H7 (cell line): Measurements from ENCODE around the gene KLK13. TPM values are rescaled to one million over a fixed set of nuclear protein-coding genes. Genes with fewer than 3 reads are reported as not detected.
A peak's percentile ranks its signal among the peaks of the same experiment; 100 is the strongest.

Experiments used
- DNase-seq: peaks from one replicate; pipeline ENCODE4 v3.0.0; 2012
- H3K27me3 ChIP-seq: 2 replicates; pipeline ENCODE4 v1.6.0; 2011; ENCODE audit warnings: mild to moderate bottlenecking, low read length; ENCODE audit not compliant: control insufficient read depth, insufficient read depth
- H3K36me3 ChIP-seq: replicated peaks from 2 replicates; pipeline ENCODE4 v1.5.1; 2011; ENCODE audit warnings: low read length; ENCODE audit not compliant: control insufficient read depth, insufficient read depth
- H3K4me3 ChIP-seq: 2 replicates; pipeline ENCODE4 v1.5.1; 2011; ENCODE audit warnings: low read depth, mild to moderate bottlenecking, control low read depth, low read length, moderate library complexity; ENCODE audit not compliant: insufficient read depth
- total RNA-seq: library from RNA; depleted of rRNA; stranded (reverse); fragments of >200 nt; shearing (Covaris generic); gene quantifications from 2 replicates; pipeline ENCODE4 v1.2.3, GENCODE V29; 2014

The KLK13 gene
- total RNA-seq, 1 experiment from 2014 or later = 2.0 TPM

DNA sequence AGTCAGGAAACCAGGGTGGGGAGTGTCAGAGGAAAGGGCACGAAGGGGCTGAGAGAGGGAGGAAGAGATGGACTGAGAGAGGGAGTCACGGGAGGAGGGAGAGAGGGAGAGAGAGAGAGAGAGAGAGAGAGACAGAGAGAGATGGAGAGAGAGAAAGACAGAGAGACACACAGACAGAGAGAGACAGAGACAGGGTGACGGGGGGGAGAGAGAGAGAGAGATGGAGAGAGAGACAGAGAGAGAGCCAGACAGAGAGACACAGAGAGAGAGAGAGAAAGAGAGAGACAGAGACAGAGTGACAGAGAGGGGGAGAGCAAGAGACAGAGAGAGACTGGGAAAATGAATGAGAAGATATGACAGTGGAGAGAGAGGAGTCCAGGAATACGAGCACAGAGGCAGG lies 18.3 kb upstream of the KLK13 start:
- Histone ChIP-seq H3K27me3 (no peaks in the 10 kb centered on the region; the same call in 1 of the 2 replicates), H3K36me3 (no peaks in the 10 kb centered on the region), H3K4me3 (no peak overlapping the region)
- DNase-seq = no peak

DNA sequence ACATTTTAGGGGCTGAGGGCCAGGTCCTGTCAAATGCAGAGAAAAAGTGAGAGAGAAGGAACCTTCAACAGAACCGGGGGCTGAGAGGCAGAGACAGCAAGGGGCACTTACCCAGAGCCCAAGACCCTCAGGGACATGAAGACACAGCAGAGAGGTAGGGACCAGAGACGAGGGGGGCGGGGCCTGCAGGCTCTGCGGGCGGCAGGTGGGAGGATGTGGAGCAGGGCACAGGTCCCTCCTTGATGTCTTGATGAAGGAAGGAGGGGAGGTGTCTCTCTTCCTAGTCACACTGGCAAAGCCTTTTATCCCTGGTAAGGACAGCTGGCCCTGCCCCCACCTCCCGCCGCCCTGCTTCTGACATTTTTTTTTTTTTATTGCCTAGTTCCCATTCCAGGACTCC lies 17.7 kb upstream of the KLK13 start, which contains the start of gene KLK14:
TSS of gene KLK14 (minus strand) at position 277 of the 400 bp plus-strand sequence. CDS start at position 4, 273 bp downstream.
- no peak within 1 kb of the TSS for H3K4me3 ChIP-seq
- DNase-seq = peak; percentile 75
- no peaks in the 10 kb centered on the region for H3K36me3 ChIP-seq
- H3K27me3 ChIP-seq = no peaks in the 10 kb centered on the region; the same call in 1 of the 2 replicates

DNA sequence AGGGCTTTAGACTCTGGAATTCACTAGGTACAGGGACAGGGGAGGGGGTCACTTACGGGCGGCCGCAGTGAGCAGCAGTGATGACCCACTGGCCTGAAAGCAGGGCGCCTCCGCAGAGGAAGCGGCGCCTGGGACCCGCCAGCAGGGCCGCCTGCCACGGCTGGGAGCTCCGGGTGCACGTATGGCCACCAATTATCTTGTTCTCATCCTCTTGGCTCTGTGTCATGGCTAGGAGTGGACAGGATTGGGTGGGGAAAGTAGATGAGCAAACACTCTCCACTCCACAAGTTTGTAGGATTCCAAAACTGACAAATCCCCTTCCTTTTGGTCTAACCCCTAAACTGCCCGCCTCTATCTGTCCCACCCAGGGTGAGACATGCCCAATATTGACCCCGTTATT lies 16.6 kb upstream of the KLK13 start:
- Histone ChIP-seq H3K36me3 (no peaks in the 10 kb centered on the region), H3K4me3 (no peak overlapping the region), H3K27me3 (no peaks in the 10 kb centered on the region; the same call in 1 of the 2 replicates)
- DNase-seq = no peak

- Histone ChIP-seq H3K27me3 (no peaks in the 10 kb centered on the region; the same call in 1 of the 2 replicates), H3K36me3 (no peaks in the 10 kb centered on the region), H3K4me3 (no peak overlapping the region)
- peak; percentile 45 for DNase-seq
Observed at GRCh38 chr19:51079481-51080110, 14.7 kb upstream of the KLK13 start.

DNA sequence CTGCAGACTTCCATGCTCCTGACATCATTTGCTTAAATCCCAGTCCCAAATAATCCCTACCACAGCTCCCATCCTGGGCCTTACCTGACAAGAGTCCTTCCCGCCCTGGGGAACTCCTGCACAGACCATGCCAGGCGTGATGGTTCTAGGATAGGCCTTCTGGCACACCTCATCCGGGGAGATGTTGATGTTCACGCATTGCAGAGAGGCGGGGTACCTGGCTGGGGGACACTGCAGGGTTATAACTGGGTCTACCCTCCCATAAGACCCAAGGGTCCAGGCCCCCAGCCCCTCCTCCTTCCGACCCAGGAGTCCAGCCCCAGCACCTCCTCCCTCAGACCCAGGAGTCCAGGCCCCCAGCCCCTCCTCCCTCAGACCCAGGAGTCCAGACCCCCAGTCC lies 13.8 kb upstream of the KLK13 start:
- Histone ChIP-seq H3K36me3 (no peaks in the 10 kb centered on the region), H3K27me3 (no peaks in the 10 kb centered on the region; the same call in 1 of the 2 replicates), H3K4me3 (no peak overlapping the region)
- DNase-seq = no peak

DNA sequence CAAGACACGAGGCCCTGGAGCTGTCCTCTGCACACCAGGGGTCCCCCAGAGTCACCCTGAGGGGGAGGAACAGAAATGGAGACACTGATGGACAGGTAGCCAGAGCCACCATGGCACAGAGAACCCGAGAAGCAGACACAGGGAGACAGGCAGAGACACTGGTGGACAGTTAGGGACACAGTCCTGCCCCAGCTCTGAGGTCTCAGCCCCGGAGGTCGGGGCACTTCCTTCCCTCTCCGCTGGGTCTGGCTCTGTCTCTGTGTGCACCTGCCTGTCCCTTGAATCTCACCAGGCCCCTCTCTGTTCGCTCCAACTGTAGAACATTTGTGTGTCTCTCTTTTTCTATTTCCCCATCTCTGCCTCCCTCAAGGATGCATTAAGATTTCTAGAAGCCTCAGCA lies 13.2 kb upstream of the KLK13 start:
- H3K36me3 ChIP-seq = no peaks in the 10 kb centered on the region
- peak; percentile 43 for DNase-seq
- H3K4me3 ChIP-seq = no peak overlapping the region
- no peaks in the 10 kb centered on the region; the same call in 1 of the 2 replicates for H3K27me3 ChIP-seq

DNA sequence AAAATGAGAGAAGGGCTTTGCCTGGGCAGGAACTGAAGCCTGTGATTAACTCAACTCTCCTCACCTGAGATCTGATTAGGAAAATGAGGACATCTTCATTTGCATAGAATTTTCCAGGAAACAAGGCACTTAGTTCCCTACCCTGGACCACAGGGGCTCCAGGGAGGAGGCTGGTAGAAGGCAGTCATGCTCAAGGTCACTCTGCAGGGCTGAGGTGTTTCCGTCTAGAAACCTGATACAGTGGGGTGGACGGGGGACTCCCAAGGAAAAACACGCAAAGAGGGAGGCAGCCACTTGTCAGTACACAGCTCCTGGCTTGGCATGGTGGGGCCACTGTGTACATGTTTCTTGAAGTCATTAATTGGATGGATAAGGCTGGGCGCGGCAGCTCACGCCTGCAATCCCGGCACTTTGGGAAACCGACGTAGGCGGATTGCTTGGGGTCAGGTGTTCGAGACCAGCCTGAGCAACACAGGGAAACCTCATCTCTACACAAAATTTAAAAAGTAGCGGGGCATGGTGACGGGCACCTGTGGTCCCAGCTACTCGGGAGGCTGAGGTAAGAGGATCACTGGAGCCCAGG lies 11.8 kb upstream of the KLK13 start:
- H3K27me3 ChIP-seq = no peaks in the 10 kb centered on the region
- peak; percentile 52 for DNase-seq
- no peak overlapping the region for H3K4me3 ChIP-seq
- no peaks in the 10 kb centered on the region for H3K36me3 ChIP-seq

- Histone ChIP-seq H3K27me3 (no peaks in the 10 kb centered on the region), H3K36me3 (no peaks in the 10 kb centered on the region), H3K4me3 (no peak overlapping the region)
- no peak for DNase-seq
Observed at GRCh38 chr19:51075998-51076397, 11.1 kb upstream of the KLK13 start.

GRCh38 chr19:51071095-51071405 lies 6.2 kb upstream of the KLK13 start:
- no peak for DNase-seq
- Histone ChIP-seq H3K36me3 (no peaks in the 10 kb centered on the region), H3K27me3 (no peaks in the 10 kb centered on the region; the same call in 1 of the 2 replicates)

DNA sequence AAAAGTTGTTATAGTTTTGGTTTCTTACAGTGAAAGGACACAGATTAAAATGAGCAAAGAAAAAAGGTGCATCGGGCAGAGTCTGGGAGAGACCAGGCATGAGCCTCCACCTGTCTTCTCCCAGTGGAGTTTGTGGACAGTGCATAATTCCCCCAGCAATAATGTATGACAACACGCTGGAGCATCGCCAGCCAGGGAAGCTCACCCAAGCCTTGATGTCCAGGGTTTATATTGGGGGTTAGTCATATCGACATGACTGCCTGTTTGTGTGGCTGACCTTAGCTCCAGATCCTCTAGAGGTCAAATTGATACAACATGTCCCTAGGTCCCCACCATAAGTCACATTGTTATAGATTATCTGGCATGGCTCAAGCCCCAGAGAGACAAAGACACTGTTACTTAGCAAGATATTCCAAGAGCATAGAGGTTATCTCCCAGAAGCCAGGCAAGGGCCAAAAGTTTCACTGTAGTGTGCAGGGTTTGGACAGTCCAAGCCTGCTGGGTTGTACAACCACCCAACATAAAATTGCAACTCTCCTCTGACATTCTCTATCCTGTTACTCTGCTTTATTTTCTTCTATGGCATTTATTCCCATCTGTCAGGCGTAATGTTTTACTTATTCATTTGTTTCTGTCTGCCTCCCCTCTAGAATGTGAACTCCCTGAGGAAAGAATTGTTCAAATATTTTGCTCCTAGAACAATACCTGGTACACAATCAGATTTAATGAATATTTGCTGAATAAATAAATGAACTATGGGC lies 5.6 kb upstream of the KLK13 start:
- H3K27me3 ChIP-seq = no peaks in the 10 kb centered on the region; the same call in 1 of the 2 replicates
- no peak for DNase-seq
- no peaks in the 10 kb centered on the region for H3K36me3 ChIP-seq
- no peak overlapping the region for H3K4me3 ChIP-seq

More at GRCh38 chr19:51071095-51071405, 6.2 kb upstream of the KLK13 start:
- no peak overlapping the region for H3K4me3 ChIP-seq

DNA sequence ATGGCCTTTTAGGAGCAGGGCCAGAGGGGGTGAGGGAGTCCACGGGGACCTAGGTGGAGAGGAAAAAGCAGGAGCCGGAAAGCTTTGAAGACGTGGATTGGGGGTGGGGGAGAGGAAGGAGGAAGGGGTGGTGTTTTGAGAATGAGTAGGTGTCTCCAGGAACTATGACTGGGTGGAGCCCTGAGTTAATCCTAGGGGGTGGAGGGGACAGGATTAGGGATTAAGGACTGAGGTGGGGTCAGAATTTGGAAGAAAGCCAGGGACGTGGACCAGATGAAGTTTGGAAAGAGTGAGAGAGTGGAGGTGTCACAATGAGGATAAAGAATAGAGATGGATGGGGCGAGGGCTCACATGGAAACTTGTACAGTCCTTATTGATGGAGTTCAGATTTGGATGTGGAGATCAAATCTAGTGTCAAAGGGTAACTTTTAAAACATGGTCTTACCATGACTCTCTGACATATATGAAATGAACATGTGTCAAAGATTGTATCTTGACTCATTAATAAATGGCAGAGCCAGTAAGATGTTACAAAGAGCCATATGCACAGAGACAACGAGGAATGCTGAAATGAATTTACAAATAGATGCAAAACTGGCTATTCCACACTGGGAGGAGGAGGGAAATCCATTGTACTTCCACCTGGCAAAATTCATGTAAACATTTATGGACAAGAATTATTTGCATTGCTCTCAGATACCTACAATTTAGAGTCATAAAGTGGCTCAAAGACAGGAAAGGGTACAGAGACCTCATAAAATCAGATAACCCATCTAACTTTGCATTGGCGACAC lies 1.7 kb upstream of the KLK13 start:
- no peaks in the 10 kb centered on the region; the same call in 1 of the 2 replicates for H3K27me3 ChIP-seq
- H3K36me3 ChIP-seq = no peaks in the 10 kb centered on the region
- no peak overlapping the region for H3K4me3 ChIP-seq
- no peak for DNase-seq

- H3K4me3 ChIP-seq = peak overlapping the region; percentile 61
Observed at GRCh38 chr19:51065221-51065960, 499 bp upstream of the KLK13 start.

GRCh38 chr19:51063664-51064063 lies 1.2 kb downstream of the KLK13 start:
- Histone ChIP-seq H3K4me3 (no peak overlapping the region), H3K36me3 (no peaks in the 10 kb centered on the region), H3K27me3 (no peaks in the 10 kb centered on the region)
- no peak for DNase-seq

More at GRCh38 chr19:51065221-51065960, 499 bp upstream of the KLK13 start:
- DNase-seq = no peak
- no peaks in the 10 kb centered on the region for H3K36me3 ChIP-seq
- H3K27me3 ChIP-seq = no peaks in the 10 kb centered on the region; the same call in 1 of the 2 replicates

- DNase-seq = no peak
- H3K36me3 ChIP-seq = no peaks in the 10 kb centered on the region
- no peak overlapping the region for H3K4me3 ChIP-seq
- no peaks in the 10 kb centered on the region for H3K27me3 ChIP-seq
Observed at GRCh38 chr19:51060973-51061372, 3.9 kb downstream of the KLK13 start.
